ENCODE data around the gene EIF1AD. TPM values are rescaled to one million over a fixed set of nuclear protein-coding genes. Genes with fewer than 3 reads are reported as not detected.
"Not testable (repeated sequence)": the region's sequence is repeated elsewhere in the genome, so short reads cannot be mapped to it uniquely, and the experiment has no call there.

EIF1AD gene
- total RNA-seq, 1 donor from 2014 or later = 23.0 TPM

DNA sequence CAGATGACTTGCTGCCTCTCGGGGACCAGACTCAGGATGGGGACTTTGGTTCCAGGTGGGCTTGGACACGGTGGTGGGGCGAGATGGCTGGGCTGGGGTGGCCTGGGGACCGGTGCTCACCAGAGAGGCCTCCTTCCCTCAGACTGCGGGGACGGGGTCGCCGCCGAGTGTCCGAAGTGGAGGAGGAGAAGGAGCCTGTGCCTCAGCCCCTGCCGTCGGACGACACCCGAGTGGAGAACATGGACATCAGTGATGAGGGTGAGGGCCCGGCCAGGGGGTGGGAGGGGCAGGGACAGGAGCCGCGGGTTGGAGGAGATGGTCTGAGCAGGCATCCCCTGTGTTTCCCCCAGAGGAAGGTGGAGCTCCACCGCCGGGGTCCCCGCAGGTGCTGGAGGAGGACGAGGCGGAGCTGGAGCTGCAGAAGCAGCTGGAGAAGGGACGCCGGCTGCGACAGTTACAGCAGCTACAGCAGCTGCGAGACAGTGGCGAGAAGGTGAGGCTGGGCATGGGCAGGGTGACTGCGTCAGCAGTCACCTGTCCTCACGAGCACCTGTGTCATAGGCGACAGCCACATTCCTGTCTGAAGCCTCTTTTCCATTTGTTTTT lies 34.5 kb downstream of the EIF1AD start:
- no peak for ATAC-seq

DNA sequence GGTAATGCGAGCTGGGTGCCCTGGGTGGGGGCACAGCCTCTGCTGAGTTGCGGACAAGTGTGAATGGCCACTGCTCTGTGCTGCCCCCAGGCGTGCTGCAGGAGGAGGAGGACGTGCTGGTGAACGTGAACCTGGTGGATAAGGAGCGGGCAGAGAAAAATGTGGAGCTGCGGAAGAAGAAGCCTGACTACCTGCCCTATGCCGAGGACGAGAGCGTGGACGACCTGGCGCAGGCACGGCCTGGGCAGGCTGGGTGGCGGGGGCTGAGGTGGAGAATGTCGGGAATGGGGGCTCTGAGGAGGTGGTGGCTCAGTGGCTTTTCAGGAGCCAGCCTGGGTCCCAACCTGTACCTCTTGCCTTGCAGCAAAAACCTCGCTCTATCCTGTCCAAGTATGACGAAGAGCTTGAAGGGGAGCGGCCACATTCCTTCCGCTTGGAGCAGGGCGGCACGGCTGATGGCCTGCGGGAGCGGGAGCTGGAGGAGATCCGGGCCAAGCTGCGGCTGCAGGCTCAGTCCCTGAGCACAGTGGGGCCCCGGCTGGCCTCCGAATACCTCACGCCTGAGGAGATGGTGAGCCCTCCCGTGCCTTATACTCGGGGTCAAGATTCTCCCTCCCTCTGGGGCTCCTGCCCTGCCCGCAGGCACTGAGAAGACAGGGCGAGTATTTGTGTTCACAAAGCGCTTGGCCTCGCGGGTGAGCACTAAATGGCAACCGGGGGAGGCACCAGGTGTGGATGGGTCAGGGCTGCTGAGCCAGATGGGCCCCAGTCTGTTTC lies 35.8 kb downstream of the EIF1AD start:
- ATAC-seq = no peak

DNA sequence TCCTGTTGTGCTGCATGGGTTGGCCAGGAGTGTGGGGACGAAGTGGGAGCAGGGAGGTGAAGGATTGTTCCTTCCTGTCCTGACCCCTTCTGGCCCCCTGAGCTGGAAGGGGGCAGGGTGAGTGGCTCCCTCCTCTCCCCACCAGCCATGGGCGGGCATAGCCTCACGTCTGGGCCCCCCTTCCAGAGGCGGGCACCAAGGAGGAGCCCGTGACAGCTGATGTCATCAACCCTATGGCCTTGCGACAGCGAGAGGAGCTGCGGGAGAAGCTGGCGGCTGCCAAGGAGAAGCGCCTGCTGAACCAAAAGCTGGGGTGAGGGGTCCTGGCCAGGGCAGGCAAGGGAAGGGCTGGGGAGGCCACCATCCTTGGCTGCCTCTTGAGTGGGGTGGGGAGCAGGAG lies 37.1 kb downstream of the EIF1AD start:
- no peak for ATAC-seq

DNA sequence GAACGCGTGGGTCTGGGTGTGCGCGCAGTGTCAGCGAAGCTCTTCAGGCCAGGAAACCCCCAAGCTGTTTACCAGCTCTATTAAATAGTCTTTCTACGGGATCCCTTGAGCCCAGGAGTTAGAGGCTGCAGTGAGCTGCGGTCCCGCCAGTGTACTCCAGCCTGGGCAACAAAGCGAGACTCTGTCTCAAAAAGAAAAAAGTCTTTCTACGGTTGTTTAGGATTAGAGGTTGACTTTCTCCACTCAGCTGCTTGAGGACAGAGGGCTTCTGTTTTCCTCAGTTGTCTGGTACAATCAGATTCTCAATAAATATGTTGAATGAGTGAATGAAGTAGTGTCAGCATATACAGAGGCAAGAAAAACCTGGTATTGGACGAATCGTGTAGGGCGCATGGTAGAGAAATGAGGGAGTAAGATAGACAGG lies 39.8 kb downstream of the EIF1AD start:
- ATAC-seq = peak; percentile 15

DNA sequence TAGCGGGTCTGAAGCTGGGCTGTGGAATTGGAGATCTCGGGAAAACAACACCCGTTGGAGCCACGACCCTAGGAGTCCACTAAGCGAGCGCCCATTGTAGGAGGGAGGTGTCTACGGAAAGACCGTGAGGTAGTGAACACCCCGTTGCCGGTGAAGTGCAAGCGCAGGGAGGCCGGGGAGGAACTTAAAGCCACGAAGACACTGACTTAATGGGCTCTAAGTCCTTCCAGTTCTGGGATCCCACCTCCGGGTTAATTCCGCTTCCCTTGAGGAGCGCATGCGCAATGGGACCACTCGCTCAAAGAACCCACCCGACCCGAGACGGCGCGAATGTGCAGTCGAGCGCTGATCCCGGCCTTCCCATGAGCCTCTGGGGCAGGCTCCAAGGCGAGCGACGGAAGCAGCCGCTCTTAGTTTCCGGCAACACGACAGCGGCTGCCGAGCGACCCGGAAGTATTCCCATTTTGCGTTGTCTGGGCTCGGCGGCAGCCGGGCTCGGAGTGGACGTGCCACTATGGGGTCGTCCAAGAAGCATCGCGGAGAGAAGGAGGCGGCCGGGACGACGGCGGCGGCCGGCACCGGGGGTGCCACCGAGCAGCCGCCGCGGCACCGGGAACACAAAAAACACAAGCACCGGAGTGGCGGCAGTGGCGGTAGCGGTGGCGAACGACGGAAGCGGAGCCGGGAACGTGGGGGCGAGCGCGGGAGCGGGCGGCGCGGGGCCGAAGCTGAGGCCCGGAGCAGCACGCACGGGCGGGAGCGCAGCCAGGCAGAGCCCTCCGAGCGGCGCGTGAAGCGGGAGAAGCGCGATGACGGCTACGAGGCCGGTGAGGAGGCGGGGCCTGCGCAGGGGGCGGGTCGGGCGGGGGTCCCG lies 40.5 kb downstream of the EIF1AD start, which contains the start of gene SART1:
Gene SART1, plus strand, starts transcription at position 468 of the 874 bp plus-strand sequence. Its CDS starts 47 bp downstream, at position 515.
- peak; percentile 91 for ATAC-seq

DNA sequence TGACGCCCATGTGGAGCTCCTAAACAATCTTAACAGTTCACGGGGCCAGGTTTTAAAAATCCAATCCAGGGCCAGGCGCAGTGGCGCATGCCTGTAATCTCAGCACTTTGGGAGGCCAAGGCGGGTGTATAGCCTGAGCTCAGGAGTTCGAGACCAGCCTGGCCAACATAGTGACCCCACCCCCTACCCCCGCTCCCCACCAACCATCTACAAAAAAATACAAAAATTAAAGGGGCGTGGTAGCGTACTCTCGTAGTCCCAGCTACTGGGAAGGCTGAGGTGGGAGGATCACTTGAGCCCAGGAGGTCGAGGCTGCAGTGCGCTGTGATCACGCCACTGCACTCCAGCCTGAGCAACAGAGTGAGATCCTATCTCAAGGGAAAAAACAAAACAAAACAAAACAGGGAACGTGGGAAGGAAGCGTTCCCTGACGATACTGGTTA lies 41.1 kb downstream of the EIF1AD start:
- ATAC-seq = no peak

DNA sequence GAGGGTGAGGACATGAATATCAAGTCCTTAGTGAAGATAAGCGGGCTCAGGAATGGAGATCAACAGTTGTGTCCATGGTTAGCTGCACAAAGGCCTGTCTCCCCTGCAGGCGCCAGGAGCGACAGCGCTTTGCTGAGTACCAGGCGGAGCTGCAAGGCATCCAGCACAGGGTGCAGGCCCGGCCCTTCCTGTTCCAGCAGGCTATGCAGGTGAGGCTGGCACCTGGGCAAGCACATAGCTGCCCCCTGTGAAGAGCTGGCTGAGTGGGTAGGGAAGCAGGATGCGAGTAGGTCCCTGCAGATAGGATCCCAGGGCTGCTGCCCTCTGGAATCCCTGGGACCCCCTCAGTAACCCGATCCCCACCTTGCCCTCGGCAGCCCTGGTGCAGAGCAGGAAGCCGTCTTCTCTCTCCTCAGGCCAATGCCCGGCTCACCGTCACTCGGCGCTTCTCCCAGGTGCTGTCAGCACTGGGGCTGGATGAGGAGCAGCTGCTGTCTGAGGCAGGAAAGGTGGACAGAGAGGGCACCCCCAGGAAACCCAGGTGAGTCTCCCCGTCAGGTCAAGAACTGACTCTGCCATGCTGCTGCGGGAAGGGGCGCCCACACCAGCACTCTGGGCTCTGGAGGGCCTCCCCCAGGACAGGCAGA lies 43.1 kb downstream of the EIF1AD start:
- ATAC-seq = no peak

DNA sequence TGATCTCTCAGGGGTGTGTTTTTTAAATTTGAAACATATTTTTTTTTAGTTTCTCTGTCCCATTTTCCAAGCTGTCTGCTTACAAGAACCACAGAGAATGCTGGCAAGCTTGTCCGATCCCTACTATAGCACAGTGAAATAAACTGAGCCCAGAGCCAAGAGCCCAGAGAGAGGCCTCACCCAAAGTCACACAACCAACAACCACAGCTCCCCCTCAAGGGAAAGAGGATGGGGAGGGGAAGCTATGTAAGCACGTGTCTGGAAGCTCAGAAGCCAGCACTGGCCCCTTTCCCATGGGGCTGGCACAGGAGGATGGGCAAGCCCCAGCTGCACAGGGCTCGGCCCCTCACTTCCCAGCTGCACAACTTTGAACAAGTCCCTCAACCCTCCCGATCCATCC lies 43.7 kb downstream of the EIF1AD start:
- no peak for ATAC-seq

DNA sequence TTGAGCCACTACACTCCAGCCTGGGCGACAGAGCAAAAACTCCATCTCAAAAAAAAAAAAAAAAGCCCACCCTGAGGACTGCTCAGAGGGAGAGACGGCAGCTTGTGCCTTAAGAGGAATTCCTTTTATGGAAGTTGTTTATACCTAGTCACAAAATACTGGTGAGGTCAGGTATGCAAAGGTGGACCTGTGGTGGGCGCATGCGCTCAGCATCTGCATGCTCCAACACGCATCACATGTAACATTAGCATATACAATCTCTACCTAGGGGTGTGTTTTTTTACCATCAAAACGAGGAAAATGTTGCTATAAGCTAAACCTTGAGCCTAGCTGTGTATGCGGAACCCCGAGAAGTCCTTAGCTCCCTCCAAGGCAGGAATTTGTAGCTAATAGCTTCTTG lies 47.2 kb downstream of the EIF1AD start:
- ATAC-seq = no peak

DNA sequence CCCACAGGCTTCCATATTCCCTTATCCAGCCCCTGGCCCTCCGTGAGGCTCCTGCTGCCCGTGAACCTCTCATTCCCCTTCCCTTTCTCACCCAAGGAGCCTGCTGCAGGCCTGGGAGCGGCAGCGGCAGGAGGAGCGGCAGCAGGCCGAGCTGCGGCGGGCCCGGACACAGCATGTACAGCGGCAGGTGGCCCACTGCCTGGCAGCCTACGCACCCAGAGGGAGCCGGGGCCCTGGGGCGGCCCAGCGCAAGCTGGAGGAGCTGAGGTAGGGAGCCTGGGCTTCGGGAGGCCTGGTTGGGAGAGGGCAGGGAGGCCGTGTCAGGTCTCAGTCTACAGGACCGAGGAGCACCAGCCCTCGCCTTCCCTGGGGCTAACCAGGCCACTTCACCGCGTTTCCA lies 48.5 kb downstream of the EIF1AD start:
- ATAC-seq = no peak

DNA sequence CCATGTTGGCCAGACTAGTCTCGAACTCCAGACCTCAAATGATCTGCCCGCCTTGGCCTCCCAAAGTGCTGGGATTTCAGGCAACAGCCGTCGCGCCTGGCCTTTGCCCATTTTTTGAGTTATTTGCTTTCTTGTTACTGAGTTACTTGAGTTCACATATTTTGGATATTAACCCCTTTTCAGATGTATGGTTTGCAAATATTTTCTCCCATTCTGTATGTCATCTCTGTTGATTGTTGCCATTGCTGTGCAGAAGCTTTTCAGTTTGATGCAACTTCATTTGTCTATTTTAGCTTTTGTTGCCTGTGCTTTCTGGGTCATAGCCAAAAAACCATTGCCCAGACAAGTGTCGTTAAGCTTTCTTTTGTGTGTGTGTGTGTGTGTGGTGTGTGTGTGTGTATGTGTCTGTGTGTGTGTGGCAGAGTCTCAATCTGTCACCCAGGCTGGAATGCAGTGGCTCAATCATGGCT lies 49.9 kb downstream of the EIF1AD start:
- ATAC-seq = peak; percentile 79

DNA sequence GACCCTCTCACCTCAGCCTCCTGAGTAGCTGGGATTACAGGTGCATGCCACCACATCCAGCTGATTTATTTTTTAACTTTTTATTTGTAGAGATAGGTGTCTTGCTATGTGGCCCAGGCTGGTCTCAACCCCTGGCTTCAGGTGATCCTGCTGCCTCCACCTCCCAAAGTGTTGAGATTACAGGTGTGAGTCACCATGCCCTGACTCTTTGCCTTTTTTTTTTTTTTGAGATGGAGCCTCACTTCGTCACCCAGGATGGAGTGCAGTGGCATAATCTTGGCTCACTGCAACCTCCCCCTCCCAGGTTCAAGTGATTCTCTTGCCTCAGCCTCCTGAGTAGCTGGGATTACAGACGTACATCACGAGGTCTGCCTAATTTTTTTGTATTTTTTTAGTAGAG lies 50.3 kb downstream of the EIF1AD start:
- peak; percentile 33 for ATAC-seq

DNA sequence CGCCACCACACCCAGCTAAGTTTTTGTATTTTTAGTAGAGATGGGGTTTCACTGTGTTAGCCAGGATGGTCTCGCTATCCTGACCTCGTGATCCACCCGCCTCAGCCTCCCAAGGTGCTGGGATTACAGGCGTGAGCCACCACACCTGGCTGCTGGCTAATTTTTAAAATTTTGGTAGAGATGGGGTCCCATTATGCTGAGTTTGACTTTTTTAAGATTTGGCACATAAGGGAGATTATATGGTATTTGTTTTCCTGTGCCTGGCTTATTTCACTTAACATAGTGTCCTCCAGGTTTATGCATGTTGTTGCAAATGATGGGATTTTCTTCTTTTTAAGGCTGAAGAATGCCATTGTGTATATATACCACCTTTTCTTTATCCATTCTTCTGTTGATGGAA lies 51.2 kb downstream of the EIF1AD start:
- ATAC-seq = not testable (repeated sequence)

DNA sequence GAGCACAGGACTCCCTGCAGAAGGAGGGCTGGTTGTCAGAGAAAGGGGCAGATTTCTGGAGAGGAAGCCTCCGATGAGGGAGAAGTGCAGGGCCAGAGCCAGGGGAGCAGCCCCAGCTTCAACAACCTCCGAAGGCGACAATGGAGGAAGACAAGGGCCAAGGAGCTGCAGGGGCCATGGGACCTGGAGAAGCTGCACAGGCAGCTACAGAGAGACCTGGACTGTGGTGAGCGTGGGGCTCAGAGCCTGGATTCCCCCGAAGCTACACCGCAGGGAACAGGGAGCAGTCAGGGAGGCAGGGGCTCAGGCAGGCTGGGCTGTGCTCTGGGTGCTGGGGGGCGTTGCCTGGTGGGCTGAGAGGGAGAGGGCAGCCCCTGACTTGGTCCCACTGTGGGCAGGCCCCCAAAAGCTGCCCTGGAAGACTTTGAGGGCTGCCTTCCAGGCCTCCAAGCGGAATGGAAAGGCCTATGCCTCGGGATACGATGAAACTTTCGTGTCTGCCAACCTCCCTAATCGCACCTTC lies 54.3 kb downstream of the EIF1AD start:
- no peak for ATAC-seq

DNA sequence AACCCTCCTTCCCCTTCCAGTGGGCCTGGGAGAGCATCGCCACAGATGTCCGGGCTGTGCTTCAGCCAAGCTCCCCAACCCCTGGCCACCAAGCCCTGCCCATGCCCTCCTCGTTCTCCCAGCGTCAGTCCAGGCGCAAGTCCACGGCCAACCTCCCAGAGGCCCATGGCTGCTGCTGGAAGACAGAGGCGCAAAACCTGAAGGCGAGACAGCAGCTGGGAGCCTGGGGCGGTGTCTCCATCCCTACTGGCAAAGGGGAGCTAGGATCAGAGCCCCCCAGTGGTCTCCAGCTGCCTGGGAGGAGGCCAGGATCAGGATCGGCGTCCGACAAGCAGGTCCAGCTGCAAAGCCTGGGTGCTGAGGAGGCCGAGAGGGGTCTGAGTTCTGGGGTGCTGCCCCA lies 54.8 kb downstream of the EIF1AD start:
- no peak for ATAC-seq

DNA sequence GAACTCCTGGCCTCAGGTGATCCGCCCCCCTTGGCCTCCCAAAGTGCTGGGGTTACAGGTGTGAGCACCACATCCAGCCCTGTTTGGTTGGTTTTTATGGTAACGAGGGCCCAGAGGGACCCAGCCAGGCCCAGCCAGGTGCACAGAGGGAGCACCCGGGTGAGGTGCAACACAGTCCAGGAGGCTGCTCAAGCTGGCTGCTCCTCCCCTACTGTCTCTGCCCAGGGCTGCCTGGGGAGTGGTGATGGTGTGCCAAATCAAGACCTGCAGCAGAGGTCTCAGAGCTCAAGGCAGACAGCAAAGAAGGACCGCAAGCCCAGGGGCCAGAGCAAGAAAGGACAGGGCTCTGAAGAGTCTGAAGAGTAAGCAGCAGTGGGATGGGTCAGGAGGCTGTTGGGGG lies 55.3 kb downstream of the EIF1AD start:
- no peak for ATAC-seq

Other genes with a start within 250 kb of the EIF1AD start
- 18.2 TPM for gene AP5B1, start 221.2 kb downstream of the EIF1AD start, total RNA-seq
- 49.0 TPM for gene OVOL1, start 215.1 kb downstream of the EIF1AD start, total RNA-seq
- gene SNX32, start 168.2 kb downstream of the EIF1AD start, total RNA-seq = 0.12 TPM
- gene CFL1, start 144.0 kb downstream of the EIF1AD start, total RNA-seq = 645 TPM
- gene MUS81, start 141.7 kb downstream of the EIF1AD start, total RNA-seq = 20.4 TPM
- 4.6 TPM for gene EFEMP2, start 129.4 kb downstream of the EIF1AD start, total RNA-seq
- not detected for gene CTSW, start 122.3 kb downstream of the EIF1AD start, total RNA-seq
- 42.3 TPM for gene FIBP, start 113.7 kb downstream of the EIF1AD start, total RNA-seq
- 15.3 TPM for gene CCDC85B, start 111.5 kb downstream of the EIF1AD start, total RNA-seq
- 28.9 TPM for gene FOSL1, start 101.8 kb downstream of the EIF1AD start, total RNA-seq
- gene C11orf68, start 83.1 kb downstream of the EIF1AD start, total RNA-seq = 16.9 TPM
- gene DRAP1, start 82.7 kb downstream of the EIF1AD start, total RNA-seq = 76.2 TPM
- gene TSGA10IP, start 56.7 kb downstream of the EIF1AD start, total RNA-seq = not detected
- gene SART1, start 40.4 kb downstream of the EIF1AD start, total RNA-seq = 29.7 TPM
- 145 TPM for gene BANF1, start 346 bp upstream of the EIF1AD start, total RNA-seq
- 9.2 TPM for gene CST6, start 9.9 kb upstream of the EIF1AD start, total RNA-seq
- gene CATSPER1, start 24.3 kb upstream of the EIF1AD start, total RNA-seq = not detected
- gene GAL3ST3, start 47.0 kb upstream of the EIF1AD start, total RNA-seq = not detected
- gene SF3B2, start 50.2 kb upstream of the EIF1AD start, total RNA-seq = 76.7 TPM
- 41.7 TPM for gene PACS1, start 68.1 kb upstream of the EIF1AD start, total RNA-seq